ENCODE results near the gene PRKACG.

Gene PRKACG

DNA sequence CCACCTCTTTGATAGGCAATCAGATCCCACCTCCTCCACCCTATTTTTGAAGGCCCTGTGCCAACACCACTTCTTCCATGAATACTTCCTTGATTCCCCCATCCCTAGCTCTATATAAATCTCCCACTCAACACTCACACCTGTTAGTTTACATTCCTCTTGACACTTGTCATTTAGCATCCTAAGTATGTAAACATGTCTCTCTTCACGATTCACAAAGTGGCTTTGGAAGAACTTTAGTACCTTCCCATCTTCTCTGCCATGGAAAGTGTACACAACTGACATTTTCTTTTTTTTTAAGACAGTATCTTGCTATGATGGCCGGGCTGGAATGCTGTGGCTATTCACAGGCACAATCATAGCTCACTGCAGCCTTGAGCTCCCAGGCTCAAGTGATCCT is 20.2 kb upstream of the PRKACG start:
- Histone ChIP-seq H3K9me3 (ENCODE audit: insufficient read depth, low read length) (peaks cover 4% of the 10 kb centered on the region; the same call in 1 of the 2 replicates), H4K20me1 (ENCODE audit: insufficient read depth, low read length) (no peaks in the 10 kb centered on the region), H3K27me3 (ENCODE audit: low read depth, low read length) (no peaks in the 10 kb centered on the region), H3K36me3 (replicated peaks; ENCODE audit: low read depth, low read length) (peaks cover 4% of the 10 kb centered on the region), H3K79me2 (ENCODE audit: low read length) (peaks cover 31% of the 10 kb centered on the region), H3K4me2 (ENCODE audit: low read length) (no peak overlapping the region), H3K9ac (ENCODE audit: low read length) (no peak overlapping the region), H3K4me3 (ENCODE audit: low read length) (no peak overlapping the region), H2AFZ (ENCODE audit: low read depth, low read length) (no peak overlapping the region), H3K4me1 (ENCODE audit: low read length) (peaks cover 10% of the 10 kb centered on the region; the same call in 1 of the 2 replicates), H3K27ac (ENCODE audit: low read length) (no peak overlapping the region)
- no peak for TF ChIP-seq EZH2phosphoT487 (IDR thresholded peaks at IDR 0.05; ENCODE audit: low read depth)
- TF ChIP-seq, protein P1, sequence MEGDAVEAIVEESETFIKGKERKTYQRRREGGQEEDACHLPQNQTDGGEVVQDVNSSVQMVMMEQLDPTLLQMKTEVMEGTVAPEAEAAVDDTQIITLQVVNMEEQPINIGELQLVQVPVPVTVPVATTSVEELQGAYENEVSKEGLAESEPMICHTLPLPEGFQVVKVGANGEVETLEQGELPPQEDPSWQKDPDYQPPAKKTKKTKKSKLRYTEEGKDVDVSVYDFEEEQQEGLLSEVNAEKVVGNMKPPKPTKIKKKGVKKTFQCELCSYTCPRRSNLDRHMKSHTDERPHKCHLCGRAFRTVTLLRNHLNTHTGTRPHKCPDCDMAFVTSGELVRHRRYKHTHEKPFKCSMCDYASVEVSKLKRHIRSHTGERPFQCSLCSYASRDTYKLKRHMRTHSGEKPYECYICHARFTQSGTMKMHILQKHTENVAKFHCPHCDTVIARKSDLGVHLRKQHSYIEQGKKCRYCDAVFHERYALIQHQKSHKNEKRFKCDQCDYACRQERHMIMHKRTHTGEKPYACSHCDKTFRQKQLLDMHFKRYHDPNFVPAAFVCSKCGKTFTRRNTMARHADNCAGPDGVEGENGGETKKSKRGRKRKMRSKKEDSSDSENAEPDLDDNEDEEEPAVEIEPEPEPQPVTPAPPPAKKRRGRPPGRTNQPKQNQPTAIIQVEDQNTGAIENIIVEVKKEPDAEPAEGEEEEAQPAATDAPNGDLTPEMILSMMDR (IDR thresholded peaks at IDR 0.05; ENCODE audit: low read depth, low read length): no peak

DNA sequence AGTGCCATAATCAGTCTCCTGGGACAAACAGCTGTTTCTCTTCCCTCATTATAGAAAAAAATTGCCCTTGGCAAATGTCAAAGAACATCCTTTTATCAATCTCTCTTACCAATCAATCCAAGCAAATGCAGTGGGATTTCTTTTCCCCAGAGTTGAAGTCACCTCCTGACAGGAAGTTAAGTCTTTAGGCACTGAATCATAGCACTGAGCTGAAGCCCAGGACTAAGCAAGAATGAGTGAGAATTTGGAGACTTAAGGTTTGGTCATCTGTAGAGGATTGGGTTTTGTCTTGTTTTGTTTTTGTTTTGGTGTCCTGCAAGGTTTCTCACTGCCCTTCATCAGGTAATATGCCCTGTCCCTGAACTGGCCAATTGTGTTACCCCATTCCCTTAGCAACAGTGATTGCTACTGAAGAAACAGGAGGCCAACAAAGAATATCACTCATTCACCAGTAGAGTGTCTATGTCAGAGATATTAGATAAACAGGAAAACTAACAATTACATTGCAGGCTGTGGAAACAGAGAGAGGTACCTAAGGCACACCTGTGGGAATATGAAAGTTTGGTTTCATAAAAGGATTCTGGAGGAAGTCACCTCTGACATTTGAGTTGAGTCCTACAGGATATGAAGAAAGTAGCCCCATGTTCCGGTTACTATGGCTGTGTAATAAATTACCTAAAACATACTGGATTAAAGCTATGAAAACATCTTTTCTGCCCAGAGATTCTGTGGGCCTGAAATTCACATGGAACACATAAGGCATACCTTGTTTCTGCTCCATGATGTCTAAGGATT is 17.1 kb upstream of the PRKACG start:
- TF ChIP-seq, protein P1 (IDR thresholded peaks at IDR 0.05; ENCODE audit: low read depth, low read length): no peak
- TF ChIP-seq EZH2phosphoT487 (IDR thresholded peaks at IDR 0.05; ENCODE audit: low read depth): no peak
- no peaks in the 10 kb centered on the region for H3K27me3 ChIP-seq (ENCODE audit: low read depth, low read length)
- H3K9me3 ChIP-seq (ENCODE audit: insufficient read depth, low read length): peaks cover 4% of the 10 kb centered on the region; the same call in 1 of the 2 replicates
- H3K4me1 ChIP-seq (ENCODE audit: low read length): peaks cover 9% of the 10 kb centered on the region; the same call in 1 of the 2 replicates
- H2AFZ ChIP-seq (ENCODE audit: low read depth, low read length): no peak overlapping the region
- no peaks in the 10 kb centered on the region for H4K20me1 ChIP-seq (ENCODE audit: insufficient read depth, low read length)
- H3K9ac ChIP-seq (ENCODE audit: low read length): no peak overlapping the region
- no peak overlapping the region for H3K27ac ChIP-seq (ENCODE audit: low read length)
- peaks cover 4% of the 10 kb centered on the region for H3K36me3 ChIP-seq (replicated peaks; ENCODE audit: low read depth, low read length)
- peaks cover 2% of the 10 kb centered on the region for H3K79me2 ChIP-seq (ENCODE audit: low read length)
- H3K4me3 ChIP-seq (ENCODE audit: low read length): no peak overlapping the region
- no peak overlapping the region for H3K4me2 ChIP-seq (ENCODE audit: low read length)

DNA sequence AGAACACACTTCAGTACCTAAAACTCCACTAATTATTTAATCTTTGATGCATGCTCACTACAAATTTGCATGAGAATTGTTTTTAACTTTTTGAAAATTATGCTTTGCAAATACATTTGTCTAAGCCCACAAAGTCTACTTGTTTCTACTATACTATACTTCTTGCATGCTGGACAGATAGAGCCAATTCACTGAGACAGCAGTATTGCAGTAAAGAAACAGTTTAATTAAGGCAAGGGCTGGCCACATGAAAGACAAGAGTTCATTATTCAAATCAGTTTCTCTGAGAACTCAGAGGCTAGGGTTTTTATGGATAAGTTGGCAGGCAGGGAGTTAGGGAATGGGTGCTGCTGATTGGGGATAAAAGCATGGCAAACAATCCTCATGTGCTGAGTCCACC is 15.6 kb upstream of the PRKACG start:
- Histone ChIP-seq H3K79me2 (ENCODE audit: low read length) (no peaks in the 10 kb centered on the region), H3K4me2 (ENCODE audit: low read length) (no peak overlapping the region), H3K36me3 (replicated peaks; ENCODE audit: low read depth, low read length) (peaks cover 4% of the 10 kb centered on the region), H3K4me1 (ENCODE audit: low read length) (peaks cover 6% of the 10 kb centered on the region; the same call in 1 of the 2 replicates), H4K20me1 (ENCODE audit: insufficient read depth, low read length) (no peaks in the 10 kb centered on the region), H2AFZ (ENCODE audit: low read depth, low read length) (no peak overlapping the region), H3K4me3 (ENCODE audit: low read length) (no peak overlapping the region), H3K9ac (ENCODE audit: low read length) (no peak overlapping the region), H3K27ac (ENCODE audit: low read length) (no peak overlapping the region), H3K9me3 (ENCODE audit: insufficient read depth, low read length) (peaks cover 4% of the 10 kb centered on the region; the same call in 1 of the 2 replicates), H3K27me3 (ENCODE audit: low read depth, low read length) (no peaks in the 10 kb centered on the region)
- TF ChIP-seq EZH2phosphoT487 (IDR thresholded peaks at IDR 0.05; ENCODE audit: low read depth): no peak
- TF ChIP-seq, protein P1 (IDR thresholded peaks at IDR 0.05; ENCODE audit: low read depth, low read length): no peak

DNA sequence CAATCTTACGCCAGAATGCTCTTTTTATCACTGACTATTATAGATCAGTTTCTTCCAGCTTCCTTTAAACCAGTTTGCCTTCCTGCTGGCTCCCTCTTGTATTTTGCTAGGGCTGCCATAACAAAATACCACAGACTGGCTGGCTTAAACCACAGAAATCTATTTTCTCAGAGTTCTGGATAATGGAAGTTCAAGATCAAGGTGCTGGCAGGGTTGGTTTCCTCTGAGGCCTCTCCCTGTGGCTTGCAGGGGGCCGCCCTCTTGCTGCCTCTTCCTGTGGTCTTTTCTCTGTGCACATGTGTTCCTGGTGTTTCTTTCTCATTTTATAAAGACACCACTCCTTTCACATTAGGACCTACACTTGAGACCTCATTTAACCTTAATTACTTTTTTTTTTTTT is 14.8 kb upstream of the PRKACG start:
- Histone ChIP-seq H3K9ac (ENCODE audit: low read length) (no peak overlapping the region), H3K4me1 (ENCODE audit: low read length) (peaks cover 6% of the 10 kb centered on the region; the same call in 1 of the 2 replicates), H3K27ac (ENCODE audit: low read length) (no peak overlapping the region), H2AFZ (ENCODE audit: low read depth, low read length) (no peak overlapping the region), H3K79me2 (ENCODE audit: low read length) (no peaks in the 10 kb centered on the region), H3K27me3 (ENCODE audit: low read depth, low read length) (0 out of 2 replicates have a peak, but pooled peaks cover 4% of the 10 kb centered on the region), H3K4me3 (ENCODE audit: low read length) (no peak overlapping the region), H4K20me1 (ENCODE audit: insufficient read depth, low read length) (no peaks in the 10 kb centered on the region), H3K9me3 (ENCODE audit: insufficient read depth, low read length) (peaks cover 4% of the 10 kb centered on the region; the same call in 1 of the 2 replicates), H3K36me3 (replicated peaks; ENCODE audit: low read depth, low read length) (peaks cover 4% of the 10 kb centered on the region), H3K4me2 (ENCODE audit: low read length) (no peak overlapping the region)
- TF ChIP-seq, protein P1 (IDR thresholded peaks at IDR 0.05; ENCODE audit: low read depth, low read length): no peak
- no peak for TF ChIP-seq EZH2phosphoT487 (IDR thresholded peaks at IDR 0.05; ENCODE audit: low read depth)
